Fibroblast of skin of right biceps (primary cell): ENCODE data around the gene PADI1.
A peak's percentile ranks its signal among the peaks of the same experiment; 100 is the strongest.
"Not testable (repeated sequence)": the region's sequence is repeated elsewhere in the genome, so short reads cannot be mapped to it uniquely, and the experiment has no call there.

ENCODE experiments used
- DNase-seq: peaks from one replicate; pipeline ENCODE4 v3.0.0-alpha.2; 2013

The PADI1 gene

GRCh38 chr1:17218939-17219338, 14.0 kb downstream of the PADI1 start:
- no peak for DNase-seq

- DNase-seq = no peak
Measured at GRCh38 chr1:17220287-17220686, 15.4 kb downstream of the PADI1 start.

- no peak for DNase-seq
Measured at GRCh38 chr1:17222557-17222956, 17.6 kb downstream of the PADI1 start.

- DNase-seq = no peak
Measured at GRCh38 chr1:17224434-17224833, 19.5 kb downstream of the PADI1 start.

GRCh38 chr1:17225140-17225539, 20.2 kb downstream of the PADI1 start:
- no peak for DNase-seq

GRCh38 chr1:17227358-17227915, 22.5 kb downstream of the PADI1 start:
- DNase-seq = no peak

- no peak for DNase-seq
Measured at GRCh38 chr1:17228619-17229018, 23.7 kb downstream of the PADI1 start.

- DNase-seq = no peak
Measured at GRCh38 chr1:17229379-17229778, 24.5 kb downstream of the PADI1 start.

- DNase-seq = no peak
Measured at GRCh38 chr1:17230106-17230505, 25.2 kb downstream of the PADI1 start.

- DNase-seq = no peak
Measured at GRCh38 chr1:17230671-17231310, 25.9 kb downstream of the PADI1 start.

- peak; percentile 89 for DNase-seq
Measured at GRCh38 chr1:17232759-17233661, 28.1 kb downstream of the PADI1 start.

- DNase-seq = peak; percentile 92
Measured at GRCh38 chr1:17233675-17234320, 28.9 kb downstream of the PADI1 start.

GRCh38 chr1:17234405-17234804, 29.5 kb downstream of the PADI1 start:
- no peak for DNase-seq

GRCh38 chr1:17235135-17235885, 30.4 kb downstream of the PADI1 start:
- no peak for DNase-seq

GRCh38 chr1:17236779-17237560, 32.0 kb downstream of the PADI1 start:
- peak; percentile 82 for DNase-seq

GRCh38 chr1:17237561-17237903, 32.6 kb downstream of the PADI1 start:
- DNase-seq = no peak

- DNase-seq = peak; percentile 91
Measured at GRCh38 chr1:17239420-17239819, 34.5 kb downstream of the PADI1 start.

GRCh38 chr1:17241011-17241779, 36.3 kb downstream of the PADI1 start:
- DNase-seq = not testable (repeated sequence)

- not testable (repeated sequence) for DNase-seq
Measured at GRCh38 chr1:17241780-17242074, 36.8 kb downstream of the PADI1 start.

- DNase-seq = no peak
Measured at GRCh38 chr1:17243274-17243673, 38.3 kb downstream of the PADI1 start.
